ENCODE measurements around the gene YLPM1. TPM values are rescaled to one million over a fixed set of nuclear protein-coding genes. Genes with fewer than 3 reads are reported as not detected.
A peak's percentile ranks its signal among the peaks of the same experiment; 100 is the strongest.

The YLPM1 gene
- polyA plus RNA-seq, 2 donors: 10.4 to 13.0 TPM

- Histone ChIP-seq H3K27me3 (ENCODE audit: control insufficient read depth in 1 of 2, insufficient read depth in 2 of 2, low read length in 2 of 2) (no peaks in the 10 kb centered on the region), H3K4me1 (ENCODE audit: control insufficient read depth in 2 of 2, insufficient read depth in 2 of 2, low read length in 1 of 2) (peaks cover 0 to 2% of the 10 kb centered on the region in 2 donors), H3K27ac (ENCODE audit: low read depth in 2 of 2, low read length in 1 of 2) (peak overlapping the region in 1 of 2 donors; percentile 14), H3K36me3 (ENCODE audit: control insufficient read depth in 2 of 2, insufficient read depth in 2 of 2, low read length in 1 of 2) (no peaks in the 10 kb centered on the region), H3K9me3 (ENCODE audit: control insufficient read depth in 2 of 2, insufficient read depth in 1 of 2, low read depth in 1 of 2, low read length in 1 of 2) (no peaks in the 10 kb centered on the region), H3K4me3 (ENCODE audit: low read depth in 1 of 2, low read length in 2 of 2) (no peak overlapping the region)
- WGBS, 2 donors: 57 to 62% methylated on average over 2 of the region's 2 CpGs
Measured at GRCh38 chr14:74852922-74853530, 89.9 kb downstream of the YLPM1 start.

GRCh38 chr14:74853581-74853980 lies 90.5 kb downstream of the YLPM1 start:
- no peak overlapping the region for H3K4me3 ChIP-seq (ENCODE audit: low read depth in 1 of 2, low read length in 2 of 2)
- no peaks in the 10 kb centered on the region for H3K36me3 ChIP-seq (ENCODE audit: control insufficient read depth in 2 of 2, insufficient read depth in 2 of 2, low read length in 1 of 2)
- H3K27ac ChIP-seq (ENCODE audit: low read depth in 2 of 2, low read length in 1 of 2): no peak overlapping the region
- peaks cover 0 to 2% of the 10 kb centered on the region in 2 donors for H3K4me1 ChIP-seq (ENCODE audit: control insufficient read depth in 2 of 2, insufficient read depth in 2 of 2, low read length in 1 of 2)
- 34 to 40% methylated on average over 4 of the region's 4 CpGs for WGBS, 2 donors
- H3K27me3 ChIP-seq (ENCODE audit: control insufficient read depth in 1 of 2, insufficient read depth in 2 of 2, low read length in 2 of 2): no peaks in the 10 kb centered on the region
- H3K9me3 ChIP-seq (ENCODE audit: control insufficient read depth in 2 of 2, insufficient read depth in 1 of 2, low read depth in 1 of 2, low read length in 1 of 2): no peaks in the 10 kb centered on the region

GRCh38 chr14:74855021-74855420 lies 91.9 kb downstream of the YLPM1 start:
- Histone ChIP-seq H3K36me3 (ENCODE audit: control insufficient read depth in 2 of 2, insufficient read depth in 2 of 2, low read length in 1 of 2) (no peaks in the 10 kb centered on the region), H3K4me3 (ENCODE audit: low read depth in 1 of 2, low read length in 2 of 2) (no peak overlapping the region), H3K9me3 (ENCODE audit: control insufficient read depth in 2 of 2, insufficient read depth in 1 of 2, low read depth in 1 of 2, low read length in 1 of 2) (no peaks in the 10 kb centered on the region), H3K27me3 (ENCODE audit: control insufficient read depth in 1 of 2, insufficient read depth in 2 of 2, low read length in 2 of 2) (no peaks in the 10 kb centered on the region), H3K27ac (ENCODE audit: low read depth in 2 of 2, low read length in 1 of 2) (no peak overlapping the region), H3K4me1 (ENCODE audit: control insufficient read depth in 2 of 2, insufficient read depth in 2 of 2, low read length in 1 of 2) (peaks cover 0 to 2% of the 10 kb centered on the region in 2 donors)
- WGBS, 2 donors: 64 to 73% methylated on average over 7 of the region's 7 CpGs

- H3K27me3 ChIP-seq (ENCODE audit: control insufficient read depth in 1 of 2, insufficient read depth in 2 of 2, low read length in 2 of 2): no peaks in the 10 kb centered on the region
- whole genome bisulfite sequencing, 2 donors: 63 to 75% methylated on average over 4 of the region's 4 CpGs
- H3K27ac ChIP-seq (ENCODE audit: low read depth in 2 of 2, low read length in 1 of 2): no peak overlapping the region
- H3K9me3 ChIP-seq (ENCODE audit: control insufficient read depth in 2 of 2, insufficient read depth in 1 of 2, low read depth in 1 of 2, low read length in 1 of 2): no peaks in the 10 kb centered on the region
- no peak overlapping the region for H3K4me3 ChIP-seq (ENCODE audit: low read depth in 1 of 2, low read length in 2 of 2)
- no peaks in the 10 kb centered on the region for H3K36me3 ChIP-seq (ENCODE audit: control insufficient read depth in 2 of 2, insufficient read depth in 2 of 2, low read length in 1 of 2)
- H3K4me1 ChIP-seq (ENCODE audit: control insufficient read depth in 2 of 2, insufficient read depth in 2 of 2, low read length in 1 of 2): peaks cover 0 to 2% of the 10 kb centered on the region in 2 donors
Measured at GRCh38 chr14:74855945-74856344, 92.8 kb downstream of the YLPM1 start.

GRCh38 chr14:74856366-74856765 lies 93.2 kb downstream of the YLPM1 start:
- Histone ChIP-seq H3K27ac (ENCODE audit: low read depth in 2 of 2, low read length in 1 of 2) (no peak overlapping the region), H3K4me3 (ENCODE audit: low read depth in 1 of 2, low read length in 2 of 2) (no peak overlapping the region), H3K36me3 (ENCODE audit: control insufficient read depth in 2 of 2, insufficient read depth in 2 of 2, low read length in 1 of 2) (no peaks in the 10 kb centered on the region), H3K4me1 (ENCODE audit: control insufficient read depth in 2 of 2, insufficient read depth in 2 of 2, low read length in 1 of 2) (peaks cover 0 to 2% of the 10 kb centered on the region in 2 donors), H3K9me3 (ENCODE audit: control insufficient read depth in 2 of 2, insufficient read depth in 1 of 2, low read depth in 1 of 2, low read length in 1 of 2) (no peaks in the 10 kb centered on the region), H3K27me3 (ENCODE audit: control insufficient read depth in 1 of 2, insufficient read depth in 2 of 2, low read length in 2 of 2) (no peaks in the 10 kb centered on the region)
- 79 to 90% methylated on average over 1 of the region's 1 CpG for WGBS, 2 donors

GRCh38 chr14:74858022-74858421 lies 94.9 kb downstream of the YLPM1 start:
- Histone ChIP-seq H3K4me1 (ENCODE audit: control insufficient read depth in 2 of 2, insufficient read depth in 2 of 2, low read length in 1 of 2) (peaks cover 0 to 2% of the 10 kb centered on the region in 2 donors), H3K36me3 (ENCODE audit: control insufficient read depth in 2 of 2, insufficient read depth in 2 of 2, low read length in 1 of 2) (no peaks in the 10 kb centered on the region), H3K27me3 (ENCODE audit: control insufficient read depth in 1 of 2, insufficient read depth in 2 of 2, low read length in 2 of 2) (no peaks in the 10 kb centered on the region), H3K27ac (ENCODE audit: low read depth in 2 of 2, low read length in 1 of 2) (no peak overlapping the region), H3K4me3 (ENCODE audit: low read depth in 1 of 2, low read length in 2 of 2) (no peak overlapping the region), H3K9me3 (ENCODE audit: control insufficient read depth in 2 of 2, insufficient read depth in 1 of 2, low read depth in 1 of 2, low read length in 1 of 2) (no peaks in the 10 kb centered on the region)
- WGBS, 2 donors: 66 to 74% methylated on average over 1 of the region's 1 CpG

GRCh38 chr14:74859757-74860552 lies 96.8 kb downstream of the YLPM1 start:
- 48 to 50% methylated on average over 10 of the region's 10 CpGs for WGBS, 2 donors
- H3K27me3 ChIP-seq (ENCODE audit: control insufficient read depth in 1 of 2, insufficient read depth in 2 of 2, low read length in 2 of 2): no peaks in the 10 kb centered on the region
- peaks cover 0 to 2% of the 10 kb centered on the region in 2 donors for H3K4me1 ChIP-seq (ENCODE audit: control insufficient read depth in 2 of 2, insufficient read depth in 2 of 2, low read length in 1 of 2)
- no peaks in the 10 kb centered on the region for H3K36me3 ChIP-seq (ENCODE audit: control insufficient read depth in 2 of 2, insufficient read depth in 2 of 2, low read length in 1 of 2)
- H3K9me3 ChIP-seq (ENCODE audit: control insufficient read depth in 2 of 2, insufficient read depth in 1 of 2, low read depth in 1 of 2, low read length in 1 of 2): no peaks in the 10 kb centered on the region
- no peak overlapping the region for H3K4me3 ChIP-seq (ENCODE audit: low read depth in 1 of 2, low read length in 2 of 2)
- H3K27ac ChIP-seq (ENCODE audit: low read depth in 2 of 2, low read length in 1 of 2): no peak overlapping the region

- Histone ChIP-seq H3K4me1 (ENCODE audit: control insufficient read depth in 2 of 2, insufficient read depth in 2 of 2, low read length in 1 of 2) (no peaks in the 10 kb centered on the region), H3K9me3 (ENCODE audit: control insufficient read depth in 2 of 2, insufficient read depth in 1 of 2, low read depth in 1 of 2, low read length in 1 of 2) (no peaks in the 10 kb centered on the region), H3K27me3 (ENCODE audit: control insufficient read depth in 1 of 2, insufficient read depth in 2 of 2, low read length in 2 of 2) (no peaks in the 10 kb centered on the region), H3K27ac (ENCODE audit: low read depth in 2 of 2, low read length in 1 of 2) (no peak overlapping the region), H3K36me3 (ENCODE audit: control insufficient read depth in 2 of 2, insufficient read depth in 2 of 2, low read length in 1 of 2) (no peaks in the 10 kb centered on the region), H3K4me3 (ENCODE audit: low read depth in 1 of 2, low read length in 2 of 2) (no peak overlapping the region)
- WGBS, 2 donors: 28 to 31% methylated on average over 7 of the region's 7 CpGs
Measured at GRCh38 chr14:74860899-74861733, 98.0 kb downstream of the YLPM1 start.

- no peak overlapping the region for H3K27ac ChIP-seq (ENCODE audit: low read depth in 2 of 2, low read length in 1 of 2)
- no peaks in the 10 kb centered on the region for H3K4me1 ChIP-seq (ENCODE audit: control insufficient read depth in 2 of 2, insufficient read depth in 2 of 2, low read length in 1 of 2)
- H3K4me3 ChIP-seq (ENCODE audit: low read depth in 1 of 2, low read length in 2 of 2): no peak overlapping the region
- H3K36me3 ChIP-seq (ENCODE audit: control insufficient read depth in 2 of 2, insufficient read depth in 2 of 2, low read length in 1 of 2): no peaks in the 10 kb centered on the region
- WGBS, 2 donors: 72 to 78% methylated on average over 3 of the region's 3 CpGs
- no peaks in the 10 kb centered on the region for H3K9me3 ChIP-seq (ENCODE audit: control insufficient read depth in 2 of 2, insufficient read depth in 1 of 2, low read depth in 1 of 2, low read length in 1 of 2)
- H3K27me3 ChIP-seq (ENCODE audit: control insufficient read depth in 1 of 2, insufficient read depth in 2 of 2, low read length in 2 of 2): no peaks in the 10 kb centered on the region
Measured at GRCh38 chr14:74861734-74862090, 98.6 kb downstream of the YLPM1 start.
